Mesendoderm (in vitro differentiated cells): Measurements from ENCODE around the gene SLC35A5.

Experiments
- DNase-seq: peaks from one replicate; pipeline ENCODE4 v3.0.0; 2013
- H2AK5ac ChIP-seq: 2 replicates; pipeline ENCODE4 v1.6.1; 2013; ENCODE audit warnings: low read length, inconsistent platforms
- H2BK120ac ChIP-seq: 2 replicates; pipeline ENCODE4 v1.6.1; 2013; ENCODE audit warnings: low read depth, mild to moderate bottlenecking, low read length, moderate library complexity, mixed read lengths
- H2BK15ac ChIP-seq: replicated peaks from 2 replicates; pipeline ENCODE4 v1.6.1; 2013; ENCODE audit warnings: low read depth, mild to moderate bottlenecking, moderate library complexity
- H2BK5ac ChIP-seq: 2 replicates; pipeline ENCODE4 v1.6.1; 2013; ENCODE audit warnings: low read length, inconsistent platforms
- H3K18ac ChIP-seq: 2 replicates; pipeline ENCODE4 v1.6.1; 2013; ENCODE audit warnings: mild to moderate bottlenecking, low read length, mixed read lengths
- H3K23ac ChIP-seq: one replicate; pipeline ENCODE4 v1.6.1; 2013; ENCODE audit warnings: low read length
- H3K27ac ChIP-seq: 2 replicates; pipeline ENCODE4 v1.5.1; 2013; ENCODE audit warnings: low read depth, mild to moderate bottlenecking, inconsistent platforms, low read length, moderate library complexity
- H3K27me3 ChIP-seq: 2 replicates; pipeline ENCODE4 v1.6.1; 2013; ENCODE audit warnings: low read length, control low read depth, mild to moderate bottlenecking, inconsistent platforms; ENCODE audit not compliant: insufficient read depth, poor library complexity
- H3K36me3 ChIP-seq: 2 replicates; pipeline ENCODE4 v1.6.1; 2013; ENCODE audit warnings: low read length, inconsistent platforms; ENCODE audit not compliant: control insufficient read depth, insufficient read depth
- H3K4ac ChIP-seq: one replicate; pipeline ENCODE4 v1.6.1; 2013; ENCODE audit warnings: low read depth, mild to moderate bottlenecking, low read length, moderate library complexity
- H3K4me1 ChIP-seq: 2 replicates; pipeline ENCODE4 v1.6.1; 2013; ENCODE audit warnings: low read depth, low read length, inconsistent platforms; ENCODE audit not compliant: control insufficient read depth
- H3K4me2 ChIP-seq: 2 replicates; pipeline ENCODE4 v1.6.1; 2013; ENCODE audit warnings: low read length
- H3K4me3 ChIP-seq: 2 replicates; pipeline ENCODE4 v1.5.1; 2013; ENCODE audit warnings: mild to moderate bottlenecking, low read length
- H3K56ac ChIP-seq: one replicate; pipeline ENCODE4 v1.6.1; 2013; ENCODE audit warnings: low read length
- H3K79me1 ChIP-seq: 2 replicates; pipeline ENCODE4 v1.6.1; 2013; ENCODE audit warnings: low read length, inconsistent platforms
- H3K79me2 ChIP-seq: 2 replicates; pipeline ENCODE4 v1.6.1; 2013; ENCODE audit warnings: mild to moderate bottlenecking, low read length; ENCODE audit not compliant: control insufficient read depth, insufficient read depth
- H3K9ac ChIP-seq: 2 replicates; pipeline ENCODE4 v1.6.1; 2013; ENCODE audit warnings: low read length, inconsistent platforms
- H4K5ac ChIP-seq: one replicate; pipeline ENCODE4 v1.6.1; 2013; ENCODE audit warnings: low read length
- H4K8ac ChIP-seq: one replicate; pipeline ENCODE4 v1.6.1; 2013; ENCODE audit warnings: low read depth, mild to moderate bottlenecking, control low read depth, low read length, moderate library complexity
- WGBS: extraction: QIAGEN DNeasy Blood & Tissue Kit; methylation state at CpG from one replicate; pipeline ENCODE4 v1.1.7; 2013; ENCODE audit warnings: low lambda C conversion rate, missing lambda C conversion rate; ENCODE audit not compliant: insufficient coverage; ENCODE audit errors: extremely low coverage; 5-methylcytosine and 5-hydroxymethylcytosine counted together

SLC35A5 gene

DNA sequence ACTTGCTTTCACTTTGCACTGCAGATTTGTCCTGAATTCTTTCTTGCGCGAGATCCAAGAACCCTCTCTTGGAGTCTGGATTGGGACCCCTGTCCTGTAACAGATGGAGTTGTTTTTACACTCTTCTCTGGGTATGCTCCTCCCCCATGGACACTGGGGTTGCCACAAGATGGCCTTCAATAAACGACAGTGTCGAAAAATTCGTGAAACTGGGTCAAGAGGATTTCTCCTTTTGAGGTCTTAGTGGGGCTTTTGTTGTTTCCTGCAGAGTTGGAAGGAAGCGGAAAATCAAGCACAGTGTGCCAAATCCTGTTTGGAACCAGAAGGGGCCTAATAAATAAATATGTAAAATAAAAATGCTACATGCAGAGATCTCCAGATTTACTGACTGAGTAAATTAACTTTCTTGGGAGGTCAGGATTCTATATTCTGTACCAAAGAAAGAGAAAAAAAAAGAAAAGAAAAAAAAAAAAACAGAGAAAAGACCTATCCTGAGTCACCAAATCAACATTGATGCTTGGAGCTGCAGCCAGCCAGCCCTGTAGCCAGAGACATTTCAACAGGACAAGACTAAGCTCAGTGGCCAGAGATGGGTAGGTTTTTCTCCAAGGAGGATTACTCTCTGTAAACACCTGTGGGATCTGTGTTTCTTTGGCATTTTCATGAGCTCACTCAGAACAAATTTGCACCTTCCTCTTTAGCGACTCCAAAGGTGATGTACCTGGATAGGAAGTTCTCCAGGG, 54.3 kb downstream of the SLC35A5 start:
- Histone ChIP-seq H3K18ac (no peak overlapping the region), H2BK120ac (no peak overlapping the region), H3K36me3 (no peaks in the 10 kb centered on the region), H3K4ac (no peak overlapping the region), H3K27ac (no peak overlapping the region), H3K4me1 (no peaks in the 10 kb centered on the region), H4K8ac (no peak overlapping the region), H3K9ac (no peak overlapping the region), H3K79me2 (no peaks in the 10 kb centered on the region), H3K4me3 (no peak overlapping the region), H4K5ac (no peak overlapping the region), H2BK15ac (no peak overlapping the region), H3K56ac (no peak overlapping the region), H3K79me1 (no peaks in the 10 kb centered on the region), H3K4me2 (no peak overlapping the region), H2BK5ac (no peak overlapping the region), H3K23ac (no peak overlapping the region), H3K27me3 (no peaks in the 10 kb centered on the region), H2AK5ac (no peak overlapping the region)
- WGBS, result no CpG with 5 or more reads among the region's 7 CpGs
- no peak for DNase-seq

GRCh38 chr3:112617285-112617684, 55.4 kb downstream of the SLC35A5 start:
- Histone ChIP-seq H4K8ac (no peak overlapping the region), H2AK5ac (no peak overlapping the region), H3K79me1 (no peaks in the 10 kb centered on the region), H3K4me3 (no peak overlapping the region), H2BK15ac (no peak overlapping the region), H2BK5ac (no peak overlapping the region), H3K36me3 (no peaks in the 10 kb centered on the region), H3K23ac (no peak overlapping the region), H3K4me2 (no peak overlapping the region), H3K4me1 (no peaks in the 10 kb centered on the region), H4K5ac (no peak overlapping the region), H3K4ac (no peak overlapping the region), H2BK120ac (no peak overlapping the region), H3K27ac (no peak overlapping the region), H3K27me3 (no peaks in the 10 kb centered on the region), H3K79me2 (no peaks in the 10 kb centered on the region), H3K18ac (no peak overlapping the region), H3K9ac (no peak overlapping the region), H3K56ac (no peak overlapping the region)
- no peak for DNase-seq
- WGBS, result no CpG with 5 or more reads among the region's 2 CpGs

- no peaks in the 10 kb centered on the region for H3K36me3 ChIP-seq
Measured at GRCh38 chr3:112619295-112619694, 57.5 kb downstream of the SLC35A5 start.

DNA sequence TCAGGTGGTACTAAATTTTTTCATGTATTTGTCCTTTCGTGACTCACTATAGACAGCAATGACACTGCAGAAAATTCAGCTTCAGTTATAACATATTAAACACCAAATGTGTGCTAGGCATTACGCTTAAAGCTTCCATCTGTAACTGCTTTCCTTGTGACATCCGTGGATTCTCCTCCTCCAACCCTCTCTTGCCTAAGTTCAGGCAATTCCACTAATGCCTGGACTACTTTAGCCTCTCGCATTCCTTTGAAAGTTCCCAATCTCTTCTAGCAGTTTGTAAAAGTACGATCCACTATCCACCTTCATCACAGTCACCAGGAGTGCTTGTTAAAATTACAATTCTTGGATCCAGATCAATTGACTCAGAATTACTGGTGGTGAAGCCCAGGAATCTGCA, 61.4 kb downstream of the SLC35A5 start:
- no peak overlapping the region for H2BK120ac ChIP-seq
- H2BK5ac ChIP-seq, result no peak overlapping the region
- no peak overlapping the region for H2AK5ac ChIP-seq
- H3K4ac ChIP-seq, result no peak overlapping the region
- no peak overlapping the region for H2BK15ac ChIP-seq
- H3K27me3 ChIP-seq, result no peaks in the 10 kb centered on the region
- no peak overlapping the region for H3K4me3 ChIP-seq
- no CpG with 5 or more reads among the region's 5 CpGs for WGBS
- no peaks in the 10 kb centered on the region for H3K79me1 ChIP-seq
- H3K18ac ChIP-seq, result no peak overlapping the region
- no peak overlapping the region for H4K8ac ChIP-seq
- no peak for DNase-seq
- H3K9ac ChIP-seq, result no peak overlapping the region
- no peak overlapping the region for H3K27ac ChIP-seq
- no peak overlapping the region for H4K5ac ChIP-seq
- no peak overlapping the region for H3K56ac ChIP-seq
- no peaks in the 10 kb centered on the region for H3K4me1 ChIP-seq
- H3K79me2 ChIP-seq, result no peaks in the 10 kb centered on the region
- no peak overlapping the region for H3K23ac ChIP-seq
- H3K36me3 ChIP-seq, result no peaks in the 10 kb centered on the region
- no peak overlapping the region for H3K4me2 ChIP-seq

More at GRCh38 chr3:112619295-112619694, 57.5 kb downstream of the SLC35A5 start:
- no peak overlapping the region for H3K9ac ChIP-seq
- no peaks in the 10 kb centered on the region for H3K4me1 ChIP-seq
- no peak overlapping the region for H3K4me3 ChIP-seq
- DNase-seq, result no peak
- no peak overlapping the region for H2AK5ac ChIP-seq
- H3K27ac ChIP-seq, result no peak overlapping the region
- H4K8ac ChIP-seq, result no peak overlapping the region
- no peaks in the 10 kb centered on the region for H3K79me2 ChIP-seq
- peak overlapping the region; percentile 31 for H3K4ac ChIP-seq
- no peak overlapping the region for H3K18ac ChIP-seq
- no peak overlapping the region for H3K23ac ChIP-seq
- H2BK5ac ChIP-seq, result no peak overlapping the region
- no peaks in the 10 kb centered on the region for H3K27me3 ChIP-seq
- no peak overlapping the region for H4K5ac ChIP-seq
- no peak overlapping the region for H3K4me2 ChIP-seq
- H3K56ac ChIP-seq, result no peak overlapping the region
- no peaks in the 10 kb centered on the region for H3K79me1 ChIP-seq
- no peak overlapping the region for H2BK120ac ChIP-seq
- H2BK15ac ChIP-seq, result no peak overlapping the region
- WGBS, result no CpG with 5 or more reads among the region's 2 CpGs

DNA sequence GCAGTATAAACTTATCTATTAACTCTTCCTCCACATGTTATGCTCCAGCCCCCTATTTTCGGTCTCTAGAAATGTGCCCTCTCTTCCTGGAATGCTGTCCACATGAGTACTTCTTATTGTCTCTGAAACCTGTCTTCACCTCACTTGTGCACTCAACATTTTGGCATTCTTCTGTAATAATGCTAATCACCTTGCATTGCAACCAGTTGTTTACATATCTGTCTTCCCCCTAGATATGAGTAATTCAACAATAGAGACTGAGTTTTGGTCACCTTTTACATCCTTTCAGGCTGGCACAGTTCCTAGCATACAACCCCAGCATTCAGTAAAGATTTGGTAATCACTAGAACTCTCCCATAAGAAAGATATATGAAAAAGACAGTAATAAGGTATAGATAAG, 61.9 kb downstream of the SLC35A5 start:
- H3K56ac ChIP-seq, result no peak overlapping the region
- H3K36me3 ChIP-seq, result no peaks in the 10 kb centered on the region
- no peak overlapping the region for H2BK120ac ChIP-seq

GRCh38 chr3:112627419-112627818, 65.6 kb downstream of the SLC35A5 start:
- DNase-seq, result no peak
- H3K79me2 ChIP-seq, result no peaks in the 10 kb centered on the region
- H3K36me3 ChIP-seq, result no peaks in the 10 kb centered on the region
- no peak overlapping the region for H3K4me2 ChIP-seq
- no peak overlapping the region for H3K56ac ChIP-seq
- H4K5ac ChIP-seq, result no peak overlapping the region
- WGBS, result no CpG with 5 or more reads among the region's 4 CpGs
- no peak overlapping the region for H3K27ac ChIP-seq
- H3K4me1 ChIP-seq, result peaks cover under 1% of the 10 kb centered on the region
- no peak overlapping the region for H3K18ac ChIP-seq
- no peak overlapping the region for H2BK120ac ChIP-seq
- no peak overlapping the region for H2BK15ac ChIP-seq
- H3K4ac ChIP-seq, result no peak overlapping the region
- no peak overlapping the region for H3K23ac ChIP-seq
- no peak overlapping the region for H4K8ac ChIP-seq
- H2BK5ac ChIP-seq, result no peak overlapping the region
- H3K9ac ChIP-seq, result no peak overlapping the region
- no peaks in the 10 kb centered on the region for H3K79me1 ChIP-seq
- no peak overlapping the region for H3K4me3 ChIP-seq
- H3K27me3 ChIP-seq, result no peaks in the 10 kb centered on the region
- H2AK5ac ChIP-seq, result no peak overlapping the region

More for the DNA sequence above, 61.9 kb downstream of the SLC35A5 start:
- Histone ChIP-seq H2BK5ac (no peak overlapping the region), H3K9ac (no peak overlapping the region), H4K8ac (no peak overlapping the region), H3K27me3 (no peaks in the 10 kb centered on the region), H4K5ac (no peak overlapping the region), H3K27ac (no peak overlapping the region), H2AK5ac (no peak overlapping the region), H3K4ac (no peak overlapping the region), H3K4me1 (no peaks in the 10 kb centered on the region), H3K23ac (no peak overlapping the region), H3K79me1 (no peaks in the 10 kb centered on the region), H3K79me2 (no peaks in the 10 kb centered on the region), H3K4me3 (no peak overlapping the region), H3K4me2 (no peak overlapping the region), H3K18ac (no peak overlapping the region), H2BK15ac (no peak overlapping the region)
- DNase-seq, result no peak
- no CpG with 5 or more reads among the region's 1 CpG for WGBS
